Fibroblast of lung (primary cell): Measurements from ENCODE around the gene CLNS1A.

Experiments used
- CTCF ChIP-seq, 2 donors: IDR thresholded peaks in 1 of 2; conservative IDR thresholded peaks in 1 of 2; 1 replicate in 1 of 2; 2 replicates in 1 of 2; pipeline ENCODE4 v1.5.1; 2011 to 2012; ENCODE audit warnings: low read length in 2 of 2, control low read depth in 1 of 2, inconsistent platforms in 1 of 2, low read depth in 1 of 2, mild to moderate bottlenecking in 1 of 2
- EZH2 ChIP-seq: IDR thresholded peaks from 2 replicates; pipeline ENCODE4 v1.5.1; 2012; ENCODE audit warnings: low read length, control low read depth, mild to moderate bottlenecking; ENCODE audit errors: missing control alignments

- no peak for TF ChIP-seq CTCF (conservative IDR thresholded peaks at IDR 0.05 in 1 of 2, IDR thresholded peaks at IDR 0.05 in 1 of 2; ENCODE audit: low read depth in 1 of 2, low read length in 2 of 2)
- no peak for TF ChIP-seq EZH2
Observed at GRCh38 chr11:77669848-77670511, 32.4 kb upstream of the CLNS1A start.
